Activated T-cell treated with anti-CD3 and anti-CD28 coated beads, Interleukin-2, amount 50 U/mL, for 24 hours (primary cell): Measurements from ENCODE around the gene ADCYAP1R1.

Experiments
- DNase-seq: peaks from one replicate; pipeline ENCODE4 v3.0.0-alpha.2; 2020
- H3K27ac Mint-ChIP-seq: 2 replicates; pipeline ENCODE4 v1.8.0; 2020; ENCODE audit warnings: mild to moderate bottlenecking, mixed read lengths
- H3K27me3 Mint-ChIP-seq: 2 replicates; pipeline ENCODE4 v1.8.0; 2020; ENCODE audit warnings: mixed read lengths
- H3K36me3 Mint-ChIP-seq: 2 replicates; pipeline ENCODE4 v1.8.0; 2020; ENCODE audit warnings: low read depth, mixed read lengths
- H3K4me1 Mint-ChIP-seq: 2 replicates; pipeline ENCODE4 v1.8.0; 2020; ENCODE audit warnings: low read depth, mixed read lengths
- H3K4me3 Mint-ChIP-seq: 2 replicates; pipeline ENCODE4 v1.8.0; 2020; ENCODE audit warnings: mild to moderate bottlenecking, moderate library complexity, mixed read lengths
- H3K9me3 Mint-ChIP-seq: 2 replicates; pipeline ENCODE4 v1.8.0; 2020; ENCODE audit warnings: mixed read lengths

Gene ADCYAP1R1

GRCh38 chr7:31080763-31081162 lies 28.7 kb downstream of the ADCYAP1R1 start:
- Mint-ChIP-seq H3K9me3 (no peaks in the 10 kb centered on the region), H3K27me3 (peaks cover 21% of the 10 kb centered on the region), H3K4me1 (no peaks in the 10 kb centered on the region), H3K4me3 (no peak overlapping the region), H3K36me3 (no peaks in the 10 kb centered on the region), H3K27ac (no peak overlapping the region)
- DNase-seq = no peak

GRCh38 chr7:31082017-31082416 lies 29.9 kb downstream of the ADCYAP1R1 start:
- Mint-ChIP-seq H3K36me3 (no peaks in the 10 kb centered on the region), H3K27ac (no peak overlapping the region), H3K4me1 (no peaks in the 10 kb centered on the region), H3K9me3 (no peaks in the 10 kb centered on the region), H3K4me3 (no peak overlapping the region), H3K27me3 (peaks cover 21% of the 10 kb centered on the region)
- DNase-seq = no peak

GRCh38 chr7:31082447-31082846 lies 30.3 kb downstream of the ADCYAP1R1 start:
- Mint-ChIP-seq H3K4me3 (no peak overlapping the region), H3K36me3 (no peaks in the 10 kb centered on the region), H3K27ac (no peak overlapping the region), H3K9me3 (no peaks in the 10 kb centered on the region), H3K4me1 (no peaks in the 10 kb centered on the region), H3K27me3 (peaks cover 21% of the 10 kb centered on the region)
- DNase-seq = no peak

- H3K27me3 Mint-ChIP-seq = peaks cover 21% of the 10 kb centered on the region
- DNase-seq = no peak
- H3K4me3 Mint-ChIP-seq = no peak overlapping the region
- no peaks in the 10 kb centered on the region for H3K9me3 Mint-ChIP-seq
- H3K4me1 Mint-ChIP-seq = no peaks in the 10 kb centered on the region
- no peaks in the 10 kb centered on the region for H3K36me3 Mint-ChIP-seq
- no peak overlapping the region for H3K27ac Mint-ChIP-seq
These were observed 31.2 kb downstream of the ADCYAP1R1 start for GRCh38 chr7:31083210-31083786.

GRCh38 chr7:31084226-31084625 lies 32.1 kb downstream of the ADCYAP1R1 start:
- DNase-seq = no peak
- Mint-ChIP-seq H3K9me3 (no peaks in the 10 kb centered on the region), H3K27ac (no peak overlapping the region), H3K27me3 (peaks cover 21% of the 10 kb centered on the region), H3K4me1 (no peaks in the 10 kb centered on the region), H3K36me3 (no peaks in the 10 kb centered on the region), H3K4me3 (no peak overlapping the region)

GRCh38 chr7:31087351-31087750 lies 35.2 kb downstream of the ADCYAP1R1 start:
- Mint-ChIP-seq H3K27ac (no peak overlapping the region), H3K27me3 (peaks cover 10% of the 10 kb centered on the region)

GRCh38 chr7:31091924-31092434 lies 39.9 kb downstream of the ADCYAP1R1 start:
- Mint-ChIP-seq H3K27ac (no peak overlapping the region), H3K4me1 (no peaks in the 10 kb centered on the region), H3K9me3 (no peaks in the 10 kb centered on the region), H3K36me3 (no peaks in the 10 kb centered on the region), H3K4me3 (no peak overlapping the region), H3K27me3 (peaks cover 18% of the 10 kb centered on the region)
- no peak for DNase-seq

More at GRCh38 chr7:31087351-31087750, 35.2 kb downstream of the ADCYAP1R1 start:
- Mint-ChIP-seq H3K36me3 (no peaks in the 10 kb centered on the region), H3K9me3 (no peaks in the 10 kb centered on the region), H3K4me3 (no peak overlapping the region), H3K4me1 (no peaks in the 10 kb centered on the region)
- DNase-seq = no peak

GRCh38 chr7:31092606-31093005 lies 40.5 kb downstream of the ADCYAP1R1 start:
- peaks cover 18% of the 10 kb centered on the region for H3K27me3 Mint-ChIP-seq
- H3K9me3 Mint-ChIP-seq = no peaks in the 10 kb centered on the region
- H3K4me1 Mint-ChIP-seq = no peaks in the 10 kb centered on the region
- H3K4me3 Mint-ChIP-seq = no peak overlapping the region
- H3K36me3 Mint-ChIP-seq = no peaks in the 10 kb centered on the region
- DNase-seq = no peak
- no peak overlapping the region for H3K27ac Mint-ChIP-seq

GRCh38 chr7:31093282-31093681 lies 41.2 kb downstream of the ADCYAP1R1 start:
- DNase-seq = no peak
- Mint-ChIP-seq H3K9me3 (no peaks in the 10 kb centered on the region), H3K27me3 (peaks cover 18% of the 10 kb centered on the region), H3K36me3 (no peaks in the 10 kb centered on the region), H3K4me1 (no peaks in the 10 kb centered on the region), H3K27ac (no peak overlapping the region), H3K4me3 (no peak overlapping the region)

GRCh38 chr7:31094271-31094670 lies 42.2 kb downstream of the ADCYAP1R1 start:
- H3K4me3 Mint-ChIP-seq = no peak overlapping the region
- H3K27me3 Mint-ChIP-seq = peaks cover 18% of the 10 kb centered on the region
- no peaks in the 10 kb centered on the region for H3K9me3 Mint-ChIP-seq
- no peaks in the 10 kb centered on the region for H3K4me1 Mint-ChIP-seq
- DNase-seq = no peak
- H3K27ac Mint-ChIP-seq = no peak overlapping the region
- no peaks in the 10 kb centered on the region for H3K36me3 Mint-ChIP-seq

GRCh38 chr7:31095286-31096197 lies 43.4 kb downstream of the ADCYAP1R1 start:
- no peak for DNase-seq
- Mint-ChIP-seq H3K4me1 (no peaks in the 10 kb centered on the region), H3K27me3 (peaks cover 17% of the 10 kb centered on the region)

GRCh38 chr7:31096198-31096876 lies 44.2 kb downstream of the ADCYAP1R1 start:
- H3K9me3 Mint-ChIP-seq = no peaks in the 10 kb centered on the region
- H3K27me3 Mint-ChIP-seq = peaks cover 17% of the 10 kb centered on the region
- H3K4me3 Mint-ChIP-seq = no peak overlapping the region
- no peaks in the 10 kb centered on the region for H3K36me3 Mint-ChIP-seq
- H3K4me1 Mint-ChIP-seq = no peaks in the 10 kb centered on the region
- no peak overlapping the region for H3K27ac Mint-ChIP-seq
- no peak for DNase-seq

More at GRCh38 chr7:31095286-31096197, 43.4 kb downstream of the ADCYAP1R1 start:
- Mint-ChIP-seq H3K36me3 (no peaks in the 10 kb centered on the region), H3K4me3 (no peak overlapping the region), H3K9me3 (no peaks in the 10 kb centered on the region), H3K27ac (no peak overlapping the region)

- Mint-ChIP-seq H3K36me3 (no peaks in the 10 kb centered on the region), H3K27ac (no peak overlapping the region), H3K9me3 (no peaks in the 10 kb centered on the region), H3K4me3 (no peak overlapping the region), H3K27me3 (peaks cover 17% of the 10 kb centered on the region), H3K4me1 (no peaks in the 10 kb centered on the region)
- DNase-seq = no peak
These were observed 44.8 kb downstream of the ADCYAP1R1 start for GRCh38 chr7:31096877-31097258.

- Mint-ChIP-seq H3K27me3 (peaks cover 12% of the 10 kb centered on the region), H3K4me3 (no peak overlapping the region), H3K36me3 (no peaks in the 10 kb centered on the region), H3K27ac (no peak overlapping the region), H3K4me1 (no peaks in the 10 kb centered on the region), H3K9me3 (no peaks in the 10 kb centered on the region)
- DNase-seq = no peak
These were observed 46.7 kb downstream of the ADCYAP1R1 start for GRCh38 chr7:31098642-31099360.
